H1 (cell line): ENCODE data around the gene AKR1B1. TPM values are rescaled to one million over a fixed set of nuclear protein-coding genes. Genes with fewer than 3 reads are reported as not detected.

Experiments used
- CTCF ChIA-PET: fragments of 300-600 bp; sonication (Branson Sonifier 250); formaldehyde crosslinking; loops from one replicate; lab custom pipeline; 2021; ENCODE audit not compliant: partially characterized antibody; lab: Charles Lee
- POLR2A ChIA-PET: fragments of 300-600 bp; sonication (Branson Sonifier 250); formaldehyde crosslinking; loops from one replicate; lab custom pipeline; 2021; ENCODE audit warnings: inconsistent platforms; ENCODE audit not compliant: partially characterized antibody; lab: Charles Lee
- DNase-seq, 2 experiments: peaks; one replicate each; pipeline versions ENCODE4 v3.0.0 to v3.0.0-alpha.2; 2010 to 2022; ENCODE audit warnings: low spot score in 2 of 2, low read depth in 1 of 2, mixed read lengths in 1 of 2
- FAIRE-seq: peaks from 2 replicates; lab custom pipeline; 2011; peaks lifted over from hg19 to GRCh38; lab: Jason Lieb, UNC
- H2AFZ ChIP-seq: 2 replicates; pipeline ENCODE4 v1.8.1; 2012; ENCODE audit warnings: low read length, inconsistent platforms
- H2AK5ac ChIP-seq: 2 replicates; pipeline ENCODE4 v1.6.1; 2013; ENCODE audit warnings: low read depth, low read length
- H2BK120ac ChIP-seq: replicated peaks from 2 replicates; pipeline ENCODE3; 2013; ENCODE audit warnings: low read depth, low read length, inconsistent platforms
- H2BK12ac ChIP-seq: 2 replicates; pipeline ENCODE4 v1.6.1; 2013; ENCODE audit warnings: low read depth, low read length
- H2BK15ac ChIP-seq: 2 replicates; pipeline ENCODE4 v1.6.1; 2013; ENCODE audit warnings: low read length
- H2BK20ac ChIP-seq: 2 replicates; pipeline ENCODE4 v1.6.1; 2013; ENCODE audit warnings: low read length
- H2BK5ac ChIP-seq: 2 replicates; pipeline ENCODE4 v1.6.1; 2013; ENCODE audit warnings: low read depth, low read length
- H3K14ac ChIP-seq: 2 replicates; pipeline ENCODE4 v1.6.1; 2013; ENCODE audit warnings: inconsistent platforms; ENCODE audit not compliant: insufficient read length
- H3K18ac ChIP-seq: 2 replicates; pipeline ENCODE4 v1.6.1; 2013; ENCODE audit warnings: low read length; ENCODE audit errors: extremely low read depth
- H3K23ac ChIP-seq: 2 replicates; pipeline ENCODE4 v1.6.1; 2013; ENCODE audit warnings: inconsistent platforms; ENCODE audit not compliant: insufficient read length
- H3K23me2 ChIP-seq: 2 replicates; pipeline ENCODE4 v1.6.1; 2013; ENCODE audit warnings: low read depth, low read length
- H3K27ac ChIP-seq: 2 replicates; pipeline ENCODE4 v1.6.1; 2011; ENCODE audit warnings: low read depth, low read length, inconsistent platforms
- H3K27me3 ChIP-seq, 4 experiments: replicated peaks in 1 of 4; 1 replicate in 1 of 4; 2 replicates in 3 of 4; pipeline versions ENCODE4 v1.6.1 to v1.8.1; 2011 to 2013; ENCODE audit warnings: low read length in 3 of 4, mild to moderate bottlenecking in 3 of 4, inconsistent platforms in 2 of 4, mixed read lengths in 2 of 4, moderate library complexity in 1 of 4; ENCODE audit not compliant: control insufficient read depth in 3 of 4, insufficient read depth in 3 of 4; ENCODE audit errors: extremely low read depth in 1 of 4
- H3K36me3 ChIP-seq, 4 experiments: 2 replicates each; pipeline versions ENCODE4 v1.6.1 to v1.8.1; 2011 to 2013; ENCODE audit warnings: mild to moderate bottlenecking in 4 of 4, low read length in 3 of 4, moderate library complexity in 2 of 4, control low read depth in 1 of 4, inconsistent platforms in 1 of 4; ENCODE audit not compliant: insufficient read depth in 4 of 4, control insufficient read depth in 2 of 4
- H3K4ac ChIP-seq: replicated peaks from 2 replicates; pipeline ENCODE3; 2013; ENCODE audit warnings: low read length, low read depth, mixed read lengths, inconsistent platforms; ENCODE audit not compliant: insufficient read length
- H3K4me1 ChIP-seq, 4 experiments: replicated peaks in 1 of 4; 1 replicate in 1 of 4; 2 replicates in 3 of 4; pipeline versions ENCODE4 v1.6.1 to v1.8.1; 2011 to 2013; ENCODE audit warnings: low read length in 3 of 4, inconsistent platforms in 2 of 4, mixed read lengths in 1 of 4; ENCODE audit not compliant: insufficient read depth in 4 of 4, control insufficient read depth in 3 of 4
- H3K4me2 ChIP-seq, 2 experiments: 2 replicates each; pipeline versions ENCODE4 v1.6.1 to v1.8.1; 2011 to 2013; ENCODE audit warnings: low read depth in 2 of 2, low read length in 2 of 2, control low read depth in 1 of 2, inconsistent platforms in 1 of 2, mild to moderate bottlenecking in 1 of 2; ENCODE audit not compliant: insufficient read depth in 1 of 2
- H3K4me3 ChIP-seq, 4 experiments: fragments of 200-600, 300-600 bp in 1 of 4; sonication (generic), shearing (Covaris generic), sonication (Bioruptor Twin) in 1 of 4; 2 replicates each; pipeline versions ENCODE4 v1.5.1 to v1.8.1; 2011 to 2016; ENCODE audit warnings: low read length in 4 of 4, low read depth in 3 of 4, control low read depth in 2 of 4, inconsistent platforms in 2 of 4, mild to moderate bottlenecking in 2 of 4, mixed read lengths in 1 of 4, moderate library complexity in 1 of 4; ENCODE audit not compliant: insufficient read depth in 2 of 4; ENCODE audit errors: extremely low read depth in 1 of 4
- H3K56ac ChIP-seq: replicated peaks from 2 replicates; pipeline ENCODE3; 2013; ENCODE audit warnings: low read depth, mild to moderate bottlenecking, mixed read lengths, low read length, inconsistent platforms; ENCODE audit not compliant: insufficient read length
- H3K79me1 ChIP-seq: 2 replicates; pipeline ENCODE4 v1.6.1; 2013; ENCODE audit warnings: low read depth, low read length, control low read depth
- H3K79me2 ChIP-seq, 2 experiments: 2 replicates each; pipeline versions ENCODE4 v1.6.1 to v1.8.1; 2012 to 2013; ENCODE audit warnings: low read length in 2 of 2, mild to moderate bottlenecking in 2 of 2, inconsistent platforms in 1 of 2; ENCODE audit not compliant: insufficient read depth in 2 of 2, control insufficient read depth in 1 of 2
- H3K9ac ChIP-seq, 4 experiments: replicated peaks in 1 of 4; 1 replicate in 1 of 4; 2 replicates in 3 of 4; pipeline versions ENCODE4 v1.6.1 to v1.8.1; 2011 to 2013; ENCODE audit warnings: low read depth in 3 of 4, low read length in 3 of 4, control low read depth in 2 of 4, mild to moderate bottlenecking in 2 of 4, moderate library complexity in 2 of 4, inconsistent platforms in 1 of 4; ENCODE audit errors: extremely low read depth in 1 of 4
- H3K9me3 ChIP-seq, 2 experiments: 2 replicates each; pipeline versions ENCODE4 v1.6.1 to v1.8.1; 2012 to 2013; ENCODE audit warnings: mild to moderate bottlenecking in 2 of 2, moderate library complexity in 2 of 2, control low read depth in 1 of 2, inconsistent platforms in 1 of 2, low read depth in 1 of 2, low read length in 1 of 2, mixed read lengths in 1 of 2; ENCODE audit not compliant: insufficient read depth in 2 of 2
- H4K20me1 ChIP-seq, 2 experiments: replicated peaks in 1 of 2; 2 replicates each; pipeline versions ENCODE3 to v1.8.1; 2011 to 2013; ENCODE audit warnings: inconsistent platforms in 2 of 2, low read length in 2 of 2, mild to moderate bottlenecking in 1 of 2; ENCODE audit not compliant: insufficient read depth in 2 of 2, control insufficient read depth in 1 of 2
- H4K5ac ChIP-seq: 2 replicates; pipeline ENCODE4 v1.6.1; 2013; ENCODE audit warnings: low read length, low read depth, mixed read lengths, inconsistent platforms; ENCODE audit not compliant: insufficient read length
- H4K8ac ChIP-seq: 2 replicates; pipeline ENCODE4 v1.8.0; 2013; ENCODE audit warnings: mild to moderate bottlenecking, moderate library complexity, low read length, inconsistent platforms; ENCODE audit not compliant: insufficient read depth; ENCODE audit errors: extremely low read depth
- H4K91ac ChIP-seq: replicated peaks from 2 replicates; pipeline ENCODE3; 2013; ENCODE audit warnings: low read length, mixed read lengths, inconsistent platforms; ENCODE audit not compliant: insufficient read length
- CBX5 ChIP-seq: fragments of 300-800, 300-1000 bp; sonication (generic); IDR thresholded peaks from 2 replicates; pipeline ENCODE4 v1.7.1; 2016; ENCODE audit warnings: antibody characterized with exemption, low read length, low read depth
- CEBPB ChIP-seq: IDR thresholded peaks from 2 replicates; pipeline ENCODE4 v1.6.1; 2012; ENCODE audit warnings: low read depth, low read length
- EP300 ChIP-seq, 2 experiments: IDR thresholded peaks; 1 replicate in 1 of 2; 2 replicates in 1 of 2; pipeline ENCODE4 v1.6.1; 2011 to 2012; ENCODE audit warnings: low read depth in 2 of 2, low read length in 2 of 2, mild to moderate bottlenecking in 2 of 2, borderline replicate concordance in 1 of 2, inconsistent platforms in 1 of 2, moderate library complexity in 1 of 2
- GABPA ChIP-seq: IDR thresholded peaks from 2 replicates; pipeline ENCODE4 v1.6.1; 2011; ENCODE audit warnings: mild to moderate bottlenecking, low read length, moderate library complexity, borderline replicate concordance; ENCODE audit not compliant: insufficient read depth
- JUN ChIP-seq: IDR thresholded peaks from 2 replicates; pipeline ENCODE4 v1.6.1; 2011; ENCODE audit warnings: low read depth, mild to moderate bottlenecking, improper control_type of control experiment, low read length
- POU5F1 ChIP-seq: IDR thresholded peaks from 2 replicates; pipeline ENCODE4 v1.6.1; 2011; ENCODE audit warnings: low read depth, mild to moderate bottlenecking, low read length, moderate library complexity
- SIRT6 ChIP-seq: IDR thresholded peaks from one replicate; pipeline ENCODE4 v1.7.1; 2012; ENCODE audit warnings: low read length, inconsistent platforms
- SIX5 ChIP-seq: IDR thresholded peaks from 2 replicates; pipeline ENCODE4 v1.6.1; 2011; ENCODE audit warnings: mild to moderate bottlenecking, low read depth, low read length
- SP2 ChIP-seq: IDR thresholded peaks from 2 replicates; pipeline ENCODE4 v1.6.1; 2012; ENCODE audit warnings: mild to moderate bottlenecking, low read length, inconsistent platforms
- SUZ12 ChIP-seq: fragments of 200-600 bp; sonication (generic); IDR thresholded peaks from 2 replicates; pipeline ENCODE4 v1.6.1; 2012; ENCODE audit warnings: mild to moderate bottlenecking, inconsistent platforms, low read length, moderate library complexity, mixed read lengths
- TAF7 ChIP-seq: optimal IDR thresholded peaks from 2 replicates; pipeline ENCODE3; 2011; ENCODE audit warnings: low read depth, mild to moderate bottlenecking, inconsistent platforms, low read length, moderate library complexity, borderline replicate concordance
- TCF12 ChIP-seq: IDR thresholded peaks from 2 replicates; pipeline ENCODE4 v1.6.1; 2011; ENCODE audit warnings: low read depth, mild to moderate bottlenecking, low read length
- WGBS, 2 experiments: shearing (Covaris generic) in 1 of 2; methylation state at CpG; one replicate each; pipeline versions ENCODE4 v1.1.6 to v1.1.7; 2013 to 2015; ENCODE audit warnings: low lambda C conversion rate in 2 of 2, mixed read lengths in 2 of 2, inconsistent platforms in 1 of 2, low coverage in 1 of 2, missing lambda C conversion rate in 1 of 2; ENCODE audit not compliant: insufficient replicate concordance in 2 of 2, insufficient coverage in 1 of 2, insufficient read length in 1 of 2; ENCODE audit errors: extremely low coverage in 1 of 2, missing lambda C conversion rate in 1 of 2; 5-methylcytosine and 5-hydroxymethylcytosine counted together
- polyA plus RNA-seq, 7 experiments: library from polyadenylated mRNA; depleted of rRNA in 3 of 7; stranded (reverse) in 5 of 7; unstranded in 2 of 7; fragments of >200 nt in 5 of 7; fragments of 200-250 nt in 2 of 7; gene quantifications; 1 replicate in 5 of 7; 2 replicates in 1 of 7; 4 replicates in 1 of 7; pipeline versions ENCODE4 v1.2.1 to v1.2.3, GENCODE V29; 2011 to 2013; ENCODE audit warnings: missing spikeins in 2 of 7, mixed read lengths in 2 of 7
- total RNA-seq: library from RNA; stranded (reverse); fragmentation: NEBNext Ultra II Directional; extraction: Animal tissue kit (Norgen Biotek cat#: 25700); gene quantifications from 2 replicates; pipeline ENCODE4 v1.2.1, GENCODE V29; 2021
- TF ChIP-seq, protein P1 (sequence below): IDR thresholded peaks from 2 replicates; pipeline ENCODE4 v1.6.1; 2012; ENCODE audit warnings: inconsistent platforms
- TF ChIP-seq, protein P2 (sequence below): IDR thresholded peaks from 2 replicates; pipeline ENCODE4 v1.6.1; 2012; ENCODE audit warnings: inconsistent platforms

Gene AKR1B1
- total and polyA plus RNA-seq, 2 of the 8 experiments (the other 6 are each of a cell fraction or from before 2014, with no cell fraction given): 195 to 273 TPM

DNA sequence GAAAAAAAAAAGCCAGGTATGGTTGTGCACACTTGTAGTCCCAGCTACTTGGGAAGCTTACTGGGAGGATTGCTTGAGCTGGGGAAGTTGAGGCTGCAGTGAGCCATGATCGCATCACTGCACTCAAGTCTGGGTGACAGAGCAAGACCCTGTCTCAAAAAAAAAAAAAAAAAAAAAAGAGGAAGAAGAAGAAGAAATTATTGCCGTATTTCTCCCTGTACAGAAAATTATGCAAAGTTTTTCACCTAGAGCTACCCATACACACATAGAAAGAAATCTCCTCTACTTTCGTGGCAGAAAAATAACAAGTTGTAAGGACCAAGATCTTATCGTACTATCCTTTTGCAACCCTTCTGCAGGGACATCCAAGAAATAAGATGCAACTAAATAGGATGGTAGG is 25.5 kb downstream of the AKR1B1 start:
- Histone ChIP-seq H3K4me1 (peaks cover 0 to 2% (median under 1%) of the 10 kb centered on the region in 4 experiments; a peak in 1 of 7 replicates), H3K23me2 (no peaks in the 10 kb centered on the region; the same call in 1 of the 2 replicates)
- POLR2A ChIA-PET: no interaction called here
- no peak for TF ChIP-seq CBX5
- TF ChIP-seq, protein P1, sequence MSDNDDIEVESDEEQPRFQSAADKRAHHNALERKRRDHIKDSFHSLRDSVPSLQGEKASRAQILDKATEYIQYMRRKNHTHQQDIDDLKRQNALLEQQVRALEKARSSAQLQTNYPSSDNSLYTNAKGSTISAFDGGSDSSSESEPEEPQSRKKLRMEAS: no peak
- no peak for TF ChIP-seq TCF12
- TF ChIP-seq TAF7: no peak
- no peak for TF ChIP-seq POU5F1
- no peak for TF ChIP-seq SIX5
- no peak for TF ChIP-seq SP2
- TF ChIP-seq GABPA: no peak
- TF ChIP-seq, protein P2, sequence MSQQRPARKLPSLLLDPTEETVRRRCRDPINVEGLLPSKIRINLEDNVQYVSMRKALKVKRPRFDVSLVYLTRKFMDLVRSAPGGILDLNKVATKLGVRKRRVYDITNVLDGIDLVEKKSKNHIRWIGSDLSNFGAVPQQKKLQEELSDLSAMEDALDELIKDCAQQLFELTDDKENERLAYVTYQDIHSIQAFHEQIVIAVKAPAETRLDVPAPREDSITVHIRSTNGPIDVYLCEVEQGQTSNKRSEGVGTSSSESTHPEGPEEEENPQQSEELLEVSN: no peak
- TF ChIP-seq CEBPB: no peak
- no peak for TF ChIP-seq EP300 (IDR thresholded peaks at IDR 0.05; ENCODE audit: borderline replicate concordance in 1 of 2, low read depth in 2 of 2, low read length in 2 of 2)
- no peak for TF ChIP-seq JUN
- no peak for TF ChIP-seq SIRT6
- no peak for TF ChIP-seq SUZ12

More for the DNA sequence above, 25.5 kb downstream of the AKR1B1 start:
- H3K9ac ChIP-seq: no peak overlapping the region
- no peak overlapping the region for H4K91ac ChIP-seq
- no peak overlapping the region for H2AK5ac ChIP-seq
- no peak overlapping the region for H3K4me3 ChIP-seq
- H3K27me3 ChIP-seq: no peaks in the 10 kb centered on the region; a peak in 2 of 7 replicates
- peak overlapping the region in 1 of 2 experiments; percentile 24; a peak in 1 of 4 replicates for H3K4me2 ChIP-seq
- H4K8ac ChIP-seq: no peak overlapping the region
- no peak overlapping the region for H3K23ac ChIP-seq
- DNase-seq (no peak), FAIRE-seq (no peak)
- no peak overlapping the region for H3K56ac ChIP-seq
- H2AFZ ChIP-seq: no peak overlapping the region
- no peaks in the 10 kb centered on the region for H3K9me3 ChIP-seq
- H2BK120ac ChIP-seq: no peak overlapping the region
- no peak overlapping the region for H4K5ac ChIP-seq
- H3K36me3 ChIP-seq: no peaks in the 10 kb centered on the region
- H3K18ac ChIP-seq: no peak overlapping the region
- no peak overlapping the region for H2BK5ac ChIP-seq
- CTCF ChIA-PET: interaction anchor here (0.6 to 3.8 kb wide), 33 partner anchors 7 to 335 kb away, joined by 3 to 108 read pairs (median 5); partner anchors contain the start of gene AKR1B15
- no peaks in the 10 kb centered on the region for H3K79me2 ChIP-seq
- WGBS, 2 experiments: 96% methylated on average over 4 of the region's 4 CpGs; no CpG with 5 or more reads in 1 of the 2 experiments
- no peak overlapping the region for H3K27ac ChIP-seq
- H2BK15ac ChIP-seq: no peak overlapping the region
- no peaks in the 10 kb centered on the region for H3K79me1 ChIP-seq
- no peak overlapping the region for H2BK20ac ChIP-seq
- H3K14ac ChIP-seq: no peak overlapping the region
- no peak overlapping the region for H3K4ac ChIP-seq
- no peak overlapping the region for H2BK12ac ChIP-seq
- no peaks in the 10 kb centered on the region for H4K20me1 ChIP-seq
